Spleen (tissue), 11 donors: ENCODE data around the gene RHBDL2. TPM values are rescaled to one million over a fixed set of nuclear protein-coding genes. Genes with fewer than 3 reads are reported as not detected.

ENCODE experiments used
- DNase-seq: peaks from one replicate; pipeline ENCODE4 v3.0.0-alpha.2; 2020
- H3K27ac ChIP-seq, 8 donors: fragments of 200-600 bp; sonication (generic) in 7 of 8; 1 replicate in 4 of 8; 2 replicates in 4 of 8; pipeline versions ENCODE4 v1.5.0 to v1.8.0; 2016 to 2021; ENCODE audit warnings: inconsistent platforms in 4 of 8, mild to moderate bottlenecking in 4 of 8, moderate library complexity in 1 of 8
- H3K27me3 ChIP-seq, 7 donors: fragments of 200-600 bp; sonication (generic) in 6 of 7; replicated peaks in 1 of 7; 1 replicate in 4 of 7; 2 replicates in 3 of 7; pipeline versions ENCODE4 v1.5.0 to v1.8.0; 2016 to 2021; ENCODE audit warnings: inconsistent platforms in 3 of 7, mild to moderate bottlenecking in 1 of 7
- H3K36me3 ChIP-seq, 6 donors: fragments of 200-600 bp; sonication (generic) in 5 of 6; 1 replicate in 4 of 6; 2 replicates in 2 of 6; pipeline versions ENCODE4 v1.5.0 to v1.8.0; 2016 to 2021; ENCODE audit warnings: inconsistent platforms in 2 of 6
- H3K4me1 ChIP-seq, 6 donors: fragments of 200-600 bp; sonication (generic) in 5 of 6; 1 replicate in 3 of 6; 2 replicates in 3 of 6; pipeline versions ENCODE4 v1.5.0 to v1.8.0; 2016 to 2021; ENCODE audit warnings: inconsistent platforms in 3 of 6
- H3K4me3 ChIP-seq, 8 donors: fragments of 200-600 bp; sonication (generic) in 7 of 8; 1 replicate in 4 of 8; 2 replicates in 4 of 8; pipeline versions ENCODE4 v1.5.0 to v1.8.0; 2016 to 2021; ENCODE audit warnings: inconsistent platforms in 4 of 8, mild to moderate bottlenecking in 4 of 8, moderate library complexity in 2 of 8
- H3K9me3 ChIP-seq, 8 donors: fragments of 200-600 bp; sonication (generic) in 7 of 8; 1 replicate in 4 of 8; 2 replicates in 4 of 8; pipeline versions ENCODE4 v1.5.0 to v1.8.0; 2016 to 2021; ENCODE audit warnings: inconsistent platforms in 4 of 8
- POLR2A ChIP-seq, 3 donors: fragments of 450-650 bp; IDR thresholded peaks; one replicate each; pipeline ENCODE4 v1.5.1; 2017; ENCODE audit warnings: antibody characterized with exemption in 3 of 3, mild to moderate bottlenecking in 1 of 3
- POLR2AphosphoS5 ChIP-seq, 3 donors: sonication (generic); formaldehyde crosslinking; IDR thresholded peaks; one replicate each; pipeline ENCODE4 v1.5.1; 2017; ENCODE audit warnings: antibody characterized with exemption in 3 of 3
- WGBS, 5 donors: extraction: QIAGEN DNeasy Blood & Tissue Kit in 3 of 5; methylation state at CpG; one replicate each; pipeline versions ENCODE4 v1.1.5 to v1.1.7; 2013 to 2018; 5-methylcytosine and 5-hydroxymethylcytosine counted together
- intact Hi-C: fragments of 100-400 bp; cut with DNase I; formaldehyde crosslinking; loops from one replicate; pipeline ENCODE4 v1.15.0; 2023; ENCODE audit warnings: low total_unique reads
- polyA plus RNA-seq, 3 donors: library from polyadenylated mRNA; stranded (reverse); fragments of 200-250 nt; gene quantifications; one replicate each; pipeline ENCODE4 v1.2.1, GENCODE V29; 2013
- total RNA-seq, 7 donors: library from RNA; depleted of rRNA in 3 of 7; stranded (reverse); fragments of >200 nt in 3 of 7; fragmentation: NEBNext Ultra II Directional in 4 of 7; extraction: Animal tissue kit (Norgen Biotek cat#: 25700) in 4 of 7; gene quantifications; one replicate each; pipeline versions ENCODE4 v1.1.0 to v1.2.1, GENCODE V29; 2016 to 2021
- TF ChIP-seq, protein P1 (sequence below), 11 experiments: fragments of 200-600 bp in 7 of 11; fragments of 450-650 bp in 4 of 11; sonication (generic) in 4 of 11; IDR thresholded peaks in 8 of 11; conservative IDR thresholded peaks in 3 of 11; 1 replicate in 7 of 11; 2 replicates in 4 of 11; pipeline versions ENCODE4 v1.4.0 to v1.8.0; 2016 to 2021; ENCODE audit warnings: antibody characterized with exemption in 11 of 11, inconsistent platforms in 4 of 11, mild to moderate bottlenecking in 1 of 11
- donor health status: healthy with polysubstance abuse.
- donor health status: DM: no; HTN: no; CAD: no; lungs with moderate emphysema.
- donor health status: DM: no; HTN: no; CAD: no.
- donor health status: Bipolar disorder and iron deficiency.
- donor health status: healthy.
- donor health status: DM: no; HTN: no; CAD: no.
- donor health status: DM: yes; HTN: yes; CAD: no.

RHBDL2 gene
- total and polyA plus RNA-seq, 10 donors, result 0.07 to 1.9 (median 0.32) TPM; not detected in 4

DNA sequence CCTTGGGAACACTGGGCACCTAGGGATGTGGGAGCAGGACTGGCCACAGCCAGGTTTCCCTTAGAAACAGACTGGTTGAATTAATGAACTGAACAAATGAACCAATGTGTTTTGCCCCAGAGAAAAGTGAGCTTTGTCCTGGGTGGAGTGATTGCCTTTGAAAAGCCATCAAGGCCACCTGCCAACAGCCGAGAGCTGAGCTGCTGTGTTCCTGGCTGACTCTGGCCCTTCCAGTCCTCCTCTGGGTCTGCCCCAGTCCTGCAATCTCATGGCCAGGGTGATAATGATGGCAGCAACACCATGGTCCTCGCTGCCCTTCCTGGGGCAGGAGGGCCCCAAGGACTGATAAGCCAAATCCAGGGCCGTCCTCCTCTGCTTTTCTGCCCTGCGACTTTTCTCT is 42.1 kb downstream of the RHBDL2 start:
- no peaks in the 10 kb centered on the region for H3K4me1 ChIP-seq
- H3K9me3 ChIP-seq, result no peaks in the 10 kb centered on the region
- no peak for TF ChIP-seq POLR2A (IDR thresholded peaks at IDR 0.05)
- TF ChIP-seq POLR2AphosphoS5 (IDR thresholded peaks at IDR 0.05), result no peak
- TF ChIP-seq, protein P1, sequence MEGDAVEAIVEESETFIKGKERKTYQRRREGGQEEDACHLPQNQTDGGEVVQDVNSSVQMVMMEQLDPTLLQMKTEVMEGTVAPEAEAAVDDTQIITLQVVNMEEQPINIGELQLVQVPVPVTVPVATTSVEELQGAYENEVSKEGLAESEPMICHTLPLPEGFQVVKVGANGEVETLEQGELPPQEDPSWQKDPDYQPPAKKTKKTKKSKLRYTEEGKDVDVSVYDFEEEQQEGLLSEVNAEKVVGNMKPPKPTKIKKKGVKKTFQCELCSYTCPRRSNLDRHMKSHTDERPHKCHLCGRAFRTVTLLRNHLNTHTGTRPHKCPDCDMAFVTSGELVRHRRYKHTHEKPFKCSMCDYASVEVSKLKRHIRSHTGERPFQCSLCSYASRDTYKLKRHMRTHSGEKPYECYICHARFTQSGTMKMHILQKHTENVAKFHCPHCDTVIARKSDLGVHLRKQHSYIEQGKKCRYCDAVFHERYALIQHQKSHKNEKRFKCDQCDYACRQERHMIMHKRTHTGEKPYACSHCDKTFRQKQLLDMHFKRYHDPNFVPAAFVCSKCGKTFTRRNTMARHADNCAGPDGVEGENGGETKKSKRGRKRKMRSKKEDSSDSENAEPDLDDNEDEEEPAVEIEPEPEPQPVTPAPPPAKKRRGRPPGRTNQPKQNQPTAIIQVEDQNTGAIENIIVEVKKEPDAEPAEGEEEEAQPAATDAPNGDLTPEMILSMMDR (IDR thresholded peaks at IDR 0.05 in 8 of 11, conservative IDR thresholded peaks at IDR 0.05 in 3 of 11), result no peak
- no peak for DNase-seq
- WGBS, 5 donors, result 86 to 94% (median 88%) methylated on average over 4 of the region's 4 CpGs
- H3K4me3 ChIP-seq, result no peak overlapping the region
- intact Hi-C loops, result no loop called here
- H3K27me3 ChIP-seq, result no peaks in the 10 kb centered on the region
- no peaks in the 10 kb centered on the region for H3K36me3 ChIP-seq
- no peak overlapping the region for H3K27ac ChIP-seq

DNA sequence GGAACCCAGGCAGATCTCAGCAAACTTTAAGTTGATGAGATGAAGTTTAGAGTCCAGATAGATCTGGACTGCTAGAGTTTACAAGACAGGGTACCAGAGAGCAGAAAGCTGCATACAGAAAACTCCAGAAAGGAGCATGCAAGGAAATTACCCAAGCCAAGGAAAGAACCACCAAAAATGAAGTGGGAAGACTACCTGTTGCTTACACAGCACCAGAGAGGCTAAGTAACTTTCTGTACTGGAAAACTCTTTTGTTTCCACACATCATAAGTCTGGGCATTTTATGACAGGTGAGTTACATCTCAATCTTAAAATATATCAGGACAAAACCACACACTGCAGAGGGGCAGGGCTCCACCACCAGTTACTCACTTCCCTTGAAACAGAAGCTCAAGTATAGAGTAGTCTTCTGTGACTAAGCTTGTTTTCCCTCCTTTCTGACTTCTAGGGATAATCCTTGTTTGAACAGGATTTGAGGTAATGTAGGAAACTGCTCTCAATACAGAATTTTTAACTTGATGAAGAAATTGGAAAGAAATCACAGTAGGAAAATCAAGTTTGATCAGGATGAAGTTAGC is 42.9 kb downstream of the RHBDL2 start:
- no peak for DNase-seq
- no peak overlapping the region for H3K27ac ChIP-seq
- intact Hi-C loops, result no loop called here
- H3K36me3 ChIP-seq, result no peaks in the 10 kb centered on the region
- H3K9me3 ChIP-seq, result no peaks in the 10 kb centered on the region
- H3K4me3 ChIP-seq, result no peak overlapping the region
- no peaks in the 10 kb centered on the region for H3K27me3 ChIP-seq
- TF ChIP-seq POLR2AphosphoS5 (IDR thresholded peaks at IDR 0.05), result no peak
- TF ChIP-seq POLR2A (IDR thresholded peaks at IDR 0.05), result no peak
- TF ChIP-seq, protein P1 (IDR thresholded peaks at IDR 0.05 in 8 of 11, conservative IDR thresholded peaks at IDR 0.05 in 3 of 11), result no peak
- H3K4me1 ChIP-seq, result no peaks in the 10 kb centered on the region

DNA sequence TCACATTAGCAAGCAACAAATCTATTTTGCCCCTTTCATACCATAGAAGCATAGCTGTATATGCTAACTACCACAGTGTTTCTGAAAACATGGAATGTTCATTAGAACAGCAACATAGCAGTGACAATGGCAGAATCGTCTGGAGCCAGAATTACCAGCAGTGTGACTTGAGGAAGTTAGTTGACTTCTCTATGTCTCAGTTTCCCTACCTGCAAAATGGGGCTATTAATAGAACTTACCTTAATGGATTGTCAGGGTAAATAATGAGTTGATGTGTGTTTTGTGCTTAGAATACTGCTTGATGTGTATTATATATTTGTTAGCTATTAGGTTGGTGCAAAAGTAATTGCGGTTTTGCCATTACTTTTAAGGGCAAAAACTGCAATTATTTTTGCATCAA is 45.5 kb downstream of the RHBDL2 start:
- Histone ChIP-seq H3K36me3 (no peaks in the 10 kb centered on the region), H3K27ac (no peak overlapping the region), H3K4me3 (no peak overlapping the region), H3K27me3 (no peaks in the 10 kb centered on the region), H3K9me3 (no peaks in the 10 kb centered on the region), H3K4me1 (no peaks in the 10 kb centered on the region)
- TF ChIP-seq POLR2A (IDR thresholded peaks at IDR 0.05), result no peak
- TF ChIP-seq, protein P1 (IDR thresholded peaks at IDR 0.05 in 8 of 11, conservative IDR thresholded peaks at IDR 0.05 in 3 of 11), result no peak
- no peak for TF ChIP-seq POLR2AphosphoS5 (IDR thresholded peaks at IDR 0.05)
- DNase-seq, result no peak
- intact Hi-C loops, result no loop called here
- 82 to 99% (median 93%) methylated on average over 2 of the region's 2 CpGs for WGBS, 5 donors

DNA sequence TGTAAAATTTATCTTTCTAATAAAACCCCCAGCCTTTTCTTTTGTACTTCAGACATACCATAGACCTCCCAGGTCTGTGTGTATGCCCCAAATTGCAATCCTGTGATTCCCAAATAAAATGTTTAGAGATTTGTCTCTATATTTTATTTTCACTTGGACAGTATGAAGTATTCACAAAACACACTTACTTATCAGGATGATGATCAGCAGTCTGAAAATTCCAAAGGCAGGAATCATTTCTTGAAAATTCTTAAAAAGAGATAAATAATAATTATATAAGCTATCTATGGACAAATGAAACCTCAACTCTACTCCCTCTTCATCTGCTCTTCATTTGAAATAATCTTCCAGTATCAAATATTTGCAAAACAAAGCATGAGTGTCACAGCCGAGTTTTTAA is 48.7 kb downstream of the RHBDL2 start:
- Histone ChIP-seq H3K36me3 (no peaks in the 10 kb centered on the region), H3K27ac (no peak overlapping the region)
- WGBS, 5 donors, result 73 to 90% (median 86%) methylated on average over 1 of the region's 1 CpG

More for the DNA sequence above, 48.7 kb downstream of the RHBDL2 start:
- H3K4me1 ChIP-seq, result no peaks in the 10 kb centered on the region
- no peaks in the 10 kb centered on the region for H3K9me3 ChIP-seq
- TF ChIP-seq POLR2AphosphoS5 (IDR thresholded peaks at IDR 0.05), result no peak
- TF ChIP-seq, protein P1 (IDR thresholded peaks at IDR 0.05 in 8 of 11, conservative IDR thresholded peaks at IDR 0.05 in 3 of 11), result no peak
- TF ChIP-seq POLR2A (IDR thresholded peaks at IDR 0.05), result no peak
- H3K4me3 ChIP-seq, result no peak overlapping the region
- no peak for DNase-seq
- intact Hi-C loops, result no loop called here
- H3K27me3 ChIP-seq, result no peaks in the 10 kb centered on the region
